ENCODE data around the gene PPP4R2. TPM values are rescaled to one million over a fixed set of nuclear protein-coding genes. Genes with fewer than 3 reads are reported as not detected.

Gene PPP4R2
- total RNA-seq, 2 donors from 2014 or later = 60.3 to 92.9 TPM

DNA sequence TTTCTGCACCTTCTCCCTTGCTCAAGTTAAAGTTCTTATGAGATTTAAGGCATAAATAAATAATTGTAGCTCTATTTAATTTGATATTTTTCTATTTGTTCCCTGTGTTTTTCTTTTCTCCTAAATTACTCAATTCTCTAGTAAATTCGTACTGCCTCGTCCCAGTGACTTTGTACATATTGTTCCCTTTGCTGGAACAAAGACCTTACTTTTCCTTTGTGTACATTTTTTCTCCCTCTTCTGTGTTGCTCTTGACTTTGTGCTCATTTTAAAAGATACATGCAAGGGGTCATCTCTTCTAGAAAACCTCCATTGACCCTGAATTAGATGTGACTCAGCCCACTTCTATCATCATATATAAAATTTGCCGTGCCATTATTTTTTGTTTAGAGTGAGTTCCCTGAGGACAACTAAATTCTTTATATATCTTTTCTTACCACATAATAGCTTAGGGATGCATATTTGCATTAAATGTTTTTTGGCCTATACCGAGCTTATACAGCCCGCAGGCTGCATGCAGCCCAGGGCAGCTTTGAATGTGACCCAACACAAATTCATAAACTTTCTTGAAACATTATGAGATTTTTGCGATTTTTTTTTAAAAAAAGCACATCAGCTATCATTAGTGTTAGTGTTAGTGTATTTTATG is 29.6 kb downstream of the PPP4R2 start:
- Histone ChIP-seq H3K4me1 (peaks cover 14% of the 10 kb centered on the region), H3K27ac (peak overlapping the region; percentile 42), H3K36me3 (no peaks in the 10 kb centered on the region), H3K27me3 (no peaks in the 10 kb centered on the region), H3K4me3 (no peak overlapping the region), H3K9me3 (no peaks in the 10 kb centered on the region), H3K9ac (ENCODE audit: low read depth in 2 of 2, low read length in 2 of 2) (no peak overlapping the region)
- intact Hi-C loops (cut with DNase I) = no loop called here
- TF ChIP-seq, protein P1, sequence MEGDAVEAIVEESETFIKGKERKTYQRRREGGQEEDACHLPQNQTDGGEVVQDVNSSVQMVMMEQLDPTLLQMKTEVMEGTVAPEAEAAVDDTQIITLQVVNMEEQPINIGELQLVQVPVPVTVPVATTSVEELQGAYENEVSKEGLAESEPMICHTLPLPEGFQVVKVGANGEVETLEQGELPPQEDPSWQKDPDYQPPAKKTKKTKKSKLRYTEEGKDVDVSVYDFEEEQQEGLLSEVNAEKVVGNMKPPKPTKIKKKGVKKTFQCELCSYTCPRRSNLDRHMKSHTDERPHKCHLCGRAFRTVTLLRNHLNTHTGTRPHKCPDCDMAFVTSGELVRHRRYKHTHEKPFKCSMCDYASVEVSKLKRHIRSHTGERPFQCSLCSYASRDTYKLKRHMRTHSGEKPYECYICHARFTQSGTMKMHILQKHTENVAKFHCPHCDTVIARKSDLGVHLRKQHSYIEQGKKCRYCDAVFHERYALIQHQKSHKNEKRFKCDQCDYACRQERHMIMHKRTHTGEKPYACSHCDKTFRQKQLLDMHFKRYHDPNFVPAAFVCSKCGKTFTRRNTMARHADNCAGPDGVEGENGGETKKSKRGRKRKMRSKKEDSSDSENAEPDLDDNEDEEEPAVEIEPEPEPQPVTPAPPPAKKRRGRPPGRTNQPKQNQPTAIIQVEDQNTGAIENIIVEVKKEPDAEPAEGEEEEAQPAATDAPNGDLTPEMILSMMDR (IDR thresholded peaks at IDR 0.05) = no peak
- DNase-seq = no peak

DNA sequence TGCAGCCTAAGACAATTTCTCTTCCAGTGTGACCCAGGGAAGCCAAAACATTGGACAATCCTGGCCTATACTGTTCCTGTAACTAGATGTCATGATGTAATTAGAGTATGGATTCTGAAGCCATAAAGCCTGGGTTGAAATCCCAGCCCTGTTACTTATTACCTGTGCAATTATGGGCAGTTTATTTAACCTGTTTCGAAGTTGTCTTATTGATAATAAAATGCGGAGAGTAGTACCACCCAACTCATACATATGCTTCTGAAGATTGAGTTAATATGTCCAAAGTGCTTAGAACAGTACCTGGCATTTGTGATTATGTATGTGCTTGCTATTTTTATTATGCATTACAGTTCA is 30.1 kb downstream of the PPP4R2 start:
- DNase-seq = no peak
- Histone ChIP-seq H3K4me3 (no peak overlapping the region), H3K27ac (peak overlapping the region; percentile 42), H3K9me3 (no peaks in the 10 kb centered on the region), H3K36me3 (no peaks in the 10 kb centered on the region), H3K4me1 (peaks cover 14% of the 10 kb centered on the region), H3K27me3 (no peaks in the 10 kb centered on the region), H3K9ac (ENCODE audit: low read depth in 2 of 2, low read length in 2 of 2) (no peak overlapping the region)
- TF ChIP-seq, protein P1 (IDR thresholded peaks at IDR 0.05) = no peak
- intact Hi-C loops (cut with DNase I) = no loop called here

DNA sequence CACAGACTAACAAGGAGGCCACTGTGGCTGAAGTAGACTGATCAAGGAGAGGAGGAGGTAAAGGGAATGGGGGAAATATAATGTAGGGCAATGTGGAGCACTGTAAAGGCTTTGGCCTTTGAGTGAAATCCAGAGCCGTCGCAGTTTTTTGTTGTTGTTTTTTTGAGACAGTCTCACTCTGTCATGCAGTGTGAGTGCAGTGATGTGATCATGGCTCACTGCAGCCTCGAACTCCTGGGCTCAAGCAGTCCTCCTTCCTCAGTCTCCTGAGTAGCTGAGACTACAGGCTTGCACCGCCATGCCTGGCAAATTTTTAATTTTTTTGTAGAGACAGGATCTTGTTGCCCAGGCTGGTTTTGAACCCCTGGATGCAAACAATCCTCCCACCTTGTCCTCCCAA is 32.2 kb downstream of the PPP4R2 start:
- Histone ChIP-seq H3K9ac (ENCODE audit: low read depth in 2 of 2, low read length in 2 of 2) (no peak overlapping the region), H3K4me1 (peaks cover 20% of the 10 kb centered on the region), H3K9me3 (no peaks in the 10 kb centered on the region), H3K36me3 (no peaks in the 10 kb centered on the region), H3K4me3 (no peak overlapping the region), H3K27me3 (no peaks in the 10 kb centered on the region), H3K27ac (no peak overlapping the region)
- TF ChIP-seq, protein P1 (IDR thresholded peaks at IDR 0.05) = no peak
- DNase-seq = no peak
- intact Hi-C loops (cut with DNase I) = no loop called here

DNA sequence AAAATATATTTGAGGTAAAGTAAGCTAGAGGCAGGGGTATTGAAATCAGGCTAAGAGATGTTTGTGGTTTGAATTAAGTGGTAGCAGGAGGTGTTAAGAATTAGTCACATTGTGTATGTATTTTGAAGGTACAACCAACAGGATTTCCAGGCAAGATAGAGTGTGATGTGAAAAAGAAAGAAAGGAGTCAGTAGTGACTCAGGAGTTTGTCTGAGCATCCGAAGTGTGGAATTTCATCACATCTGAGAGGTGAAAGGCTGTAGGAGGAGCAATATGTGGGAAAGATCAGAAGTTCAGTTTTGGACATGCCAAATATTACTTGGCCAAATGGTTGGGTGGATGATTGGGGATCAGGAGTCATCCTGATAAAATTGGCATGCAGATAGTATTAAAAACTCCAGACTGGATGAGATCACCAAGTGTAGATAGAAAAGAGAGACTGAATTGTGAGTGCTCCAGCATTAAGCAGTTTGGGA is 32.7 kb downstream of the PPP4R2 start:
- H3K36me3 ChIP-seq = no peaks in the 10 kb centered on the region
- intact Hi-C loops (cut with DNase I) = no loop called here
- no peak for DNase-seq
- TF ChIP-seq, protein P1 (IDR thresholded peaks at IDR 0.05) = no peak
- no peak overlapping the region for H3K4me3 ChIP-seq
- peaks cover 21% of the 10 kb centered on the region for H3K4me1 ChIP-seq
- H3K9me3 ChIP-seq = no peaks in the 10 kb centered on the region
- H3K9ac ChIP-seq (ENCODE audit: low read depth in 2 of 2, low read length in 2 of 2) = no peak overlapping the region
- H3K27ac ChIP-seq = no peak overlapping the region
- H3K27me3 ChIP-seq = no peaks in the 10 kb centered on the region

DNA sequence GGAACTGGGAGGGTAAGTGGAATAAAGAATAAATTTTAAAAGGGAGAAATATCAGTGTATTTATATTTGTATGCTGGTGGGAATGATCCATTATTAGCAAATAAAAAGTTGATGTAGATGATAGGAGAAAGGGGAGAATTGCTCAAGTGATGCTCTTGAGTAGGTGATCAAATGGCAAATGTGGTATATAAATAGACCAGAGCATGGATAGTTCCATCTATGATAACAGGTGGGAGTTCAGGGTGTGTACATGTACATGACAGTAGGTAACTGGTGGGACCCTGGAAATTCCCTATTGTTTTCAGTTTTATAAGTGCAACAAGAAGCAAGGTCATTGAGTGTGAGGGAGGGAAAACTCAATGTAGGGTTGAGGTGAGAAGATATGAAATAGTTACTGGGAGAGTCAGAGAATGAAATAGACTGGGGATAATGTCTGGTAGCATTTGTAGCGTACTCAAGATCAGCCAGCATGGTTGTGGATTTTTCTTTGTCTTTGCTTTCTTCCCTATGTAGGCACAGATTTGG is 33.5 kb downstream of the PPP4R2 start:
- H3K4me3 ChIP-seq = no peak overlapping the region
- DNase-seq = no peak
- H3K27ac ChIP-seq = no peak overlapping the region
- no peak overlapping the region for H3K9ac ChIP-seq (ENCODE audit: low read depth in 2 of 2, low read length in 2 of 2)
- TF ChIP-seq, protein P1 (IDR thresholded peaks at IDR 0.05) = no peak
- H3K27me3 ChIP-seq = no peaks in the 10 kb centered on the region
- H3K9me3 ChIP-seq = no peaks in the 10 kb centered on the region
- H3K4me1 ChIP-seq = peaks cover 15% of the 10 kb centered on the region
- H3K36me3 ChIP-seq = no peaks in the 10 kb centered on the region
- intact Hi-C loops (cut with DNase I) = no loop called here
